ENCODE measurements around the gene CYTH2.
"Not testable (repeated sequence)": the region's sequence is repeated elsewhere in the genome, so short reads cannot be mapped to it uniquely, and the experiment has no call there.

GRCh38 chr19:48519426-48519825 is 50.3 kb downstream of the CYTH2 start:
- TF ChIP-seq CTCF, POLR2A (IDR thresholded peaks at IDR 0.05): not testable (repeated sequence)
